HCT116 (cell line): ENCODE results near the gene CCDC32. TPM values are rescaled to one million over a fixed set of nuclear protein-coding genes. Genes with fewer than 3 reads are reported as not detected.

ENCODE experiments used
- ATAC-seq: fragments of 200-7000 bp; cut with Tn5 transposase; 2 replicates; pipeline ENCODE4 v1.9.1; 2020; ENCODE audit warnings: mild to moderate bottlenecking, moderate library complexity
- BruUV-seq: library from RNA; stranded (reverse); fragments of 400-500 nt; replicated peaks from 2 replicates; lab custom pipeline; 2021; lab: Mats Ljungman, UMichigan
- CTCF ChIA-PET: fragments of 300-600 bp; sonication (Branson Sonifier 250); formaldehyde crosslinking; loops from one replicate; lab custom pipeline; 2021; ENCODE audit warnings: antibody characterized with exemption; lab: Charles Lee
- POLR2A ChIA-PET: fragments of 300-600, 350-600 bp; sonication (Branson Sonifier 250); formaldehyde crosslinking; loops from one replicate; lab custom pipeline; 2021; ENCODE audit warnings: antibody characterized with exemption; lab: Charles Lee
- RAD21 ChIA-PET, 2 experiments: fragments of 300-600 bp; sonication (Branson Sonifier 250); formaldehyde crosslinking; loops; one replicate each; lab custom pipeline; 2023; ENCODE audit warnings: low total read pairs in 2 of 2; ENCODE audit not compliant: uncharacterized antibody in 2 of 2, unreplicated experiment in 2 of 2, low non-redundant PET in 1 of 2; lab: Charles Lee
- DNase-seq: peaks from one replicate; pipeline ENCODE4 v3.0.0-alpha.2; 2010; ENCODE audit warnings: low read depth, low spot score
- H2AFZ ChIP-seq: fragments of 200-600 bp; shearing (Covaris generic), sonication (generic); 2 replicates; pipeline ENCODE4 v1.6.1; 2017; ENCODE audit warnings: low read depth, mixed run types, mixed read lengths, antibody characterized with exemption, low read length; ENCODE audit not compliant: poor library complexity, severe bottlenecking
- H3K27ac ChIP-seq: 2 replicates; pipeline ENCODE4 v1.5.1; 2012; ENCODE audit warnings: low read depth, low read length
- H3K27me3 ChIP-seq: fragments of 200-600 bp; sonication (generic); 2 replicates; pipeline ENCODE4 v1.6.1; 2016; ENCODE audit warnings: mixed run types, low read length, mixed read lengths; ENCODE audit not compliant: insufficient read depth
- H3K36me3 ChIP-seq, 2 experiments: fragments of 200-500 bp in 1 of 2; fragments of 200-600 bp in 1 of 2; sonication (Bioruptor generic) in 1 of 2; sonication (generic) in 1 of 2; 2 replicates each; pipeline versions ENCODE4 v1.5.1 to v1.6.1; 2014 to 2016; ENCODE audit warnings: low read length in 2 of 2, inconsistent platforms in 1 of 2, mixed read lengths in 1 of 2, mixed run types in 1 of 2; ENCODE audit not compliant: insufficient read depth in 2 of 2, control insufficient read depth in 1 of 2
- H3K4me1 ChIP-seq, 2 experiments: fragments of 200-600 bp in 1 of 2; sonication (generic) in 1 of 2; 2 replicates each; pipeline versions ENCODE4 v1.5.1 to v1.6.1; 2012 to 2017; ENCODE audit warnings: low read length in 2 of 2, inconsistent platforms in 1 of 2, mild to moderate bottlenecking in 1 of 2, mixed read lengths in 1 of 2, mixed run types in 1 of 2, moderate library complexity in 1 of 2; ENCODE audit not compliant: insufficient read depth in 2 of 2, control insufficient read depth in 1 of 2
- H3K4me2 ChIP-seq: fragments of 200-600 bp; sonication (generic); 2 replicates; pipeline ENCODE4 v1.6.1; 2017; ENCODE audit warnings: mixed run types, low read length, mixed read lengths
- H3K4me3 ChIP-seq, 2 experiments: fragments of 200-600 bp in 1 of 2; sonication (generic) in 1 of 2; replicated peaks in 1 of 2; 2 replicates each; pipeline ENCODE4 v1.5.1; 2011 to 2016; ENCODE audit warnings: low read length in 2 of 2, control low read depth in 1 of 2, low read depth in 1 of 2, mild to moderate bottlenecking in 1 of 2, mixed read lengths in 1 of 2, mixed run types in 1 of 2
- H3K79me2 ChIP-seq: fragments of 200-600 bp; sonication (generic); 2 replicates; pipeline ENCODE4 v1.6.1; 2017; ENCODE audit warnings: mild to moderate bottlenecking, mixed run types, low read length, moderate library complexity, mixed read lengths; ENCODE audit not compliant: insufficient read depth
- H3K9ac ChIP-seq: fragments of 200-600 bp; sonication (generic); 2 replicates; pipeline ENCODE4 v1.6.1; 2016; ENCODE audit warnings: low read length, mixed read lengths
- H3K9me2 ChIP-seq: fragments of 200-600 bp; sonication (generic), shearing (Covaris generic); 2 replicates; pipeline ENCODE4 v1.6.1; 2017; ENCODE audit warnings: mixed run types, mild to moderate bottlenecking, moderate library complexity; ENCODE audit not compliant: insufficient read depth
- H3K9me3 ChIP-seq, 2 experiments: fragments of 200-500 bp in 1 of 2; fragments of 200-600 bp in 1 of 2; sonication (Bioruptor generic) in 1 of 2; sonication (generic) in 1 of 2; 2 replicates each; pipeline ENCODE4 v1.6.1; 2014 to 2017; ENCODE audit warnings: low read length in 2 of 2, mixed read lengths in 2 of 2, inconsistent platforms in 1 of 2, low read depth in 1 of 2, mild to moderate bottlenecking in 1 of 2, mixed run types in 1 of 2, moderate library complexity in 1 of 2; ENCODE audit not compliant: control insufficient read depth in 1 of 2, insufficient read depth in 1 of 2
- H4K20me1 ChIP-seq: fragments of 200-600 bp; sonication (generic), shearing (Covaris generic); 2 replicates; pipeline ENCODE4 v1.6.1; 2017; ENCODE audit warnings: mixed run types, mild to moderate bottlenecking, moderate library complexity; ENCODE audit not compliant: insufficient read depth
- EGR1 ChIP-seq: IDR thresholded peaks from 2 replicates; pipeline ENCODE4 v1.6.1; 2012; ENCODE audit warnings: low read depth
- ELF1 ChIP-seq: IDR thresholded peaks from 2 replicates; pipeline ENCODE4 v1.6.1; 2012; ENCODE audit warnings: low read depth, borderline replicate concordance
- JUND ChIP-seq: IDR thresholded peaks from 2 replicates; pipeline ENCODE4 v1.6.1; 2012
- POLR2AphosphoS5 ChIP-seq: IDR thresholded peaks from 2 replicates; pipeline ENCODE4 v1.6.1; 2011; ENCODE audit warnings: mild to moderate bottlenecking, low read depth, low read length, moderate library complexity
- RAD21 ChIP-seq: IDR thresholded peaks from 2 replicates; pipeline ENCODE4 v1.6.1; 2012; ENCODE audit warnings: low read depth, mild to moderate bottlenecking
- SIN3A ChIP-seq: IDR thresholded peaks from 2 replicates; pipeline ENCODE4 v1.6.1; 2012; ENCODE audit warnings: low read depth
- YY1 ChIP-seq: IDR thresholded peaks from 2 replicates; pipeline ENCODE4 v1.6.1; 2011; ENCODE audit warnings: low read length, low read depth, moderate library complexity, mild to moderate bottlenecking; ENCODE audit not compliant: insufficient replicate concordance; ENCODE audit errors: extremely low read depth
- ZNF274 ChIP-seq: fragments of 200-500 bp; sonication (Bioruptor generic); IDR thresholded peaks from 2 replicates; pipeline ENCODE4 v1.6.1; 2014; ENCODE audit warnings: mild to moderate bottlenecking, low read depth, low read length, inconsistent platforms
- intact Hi-C: fragments of 100-400 bp; cut with micrococcal nuclease; formaldehyde crosslinking; loops from 2 replicates; pipeline ENCODE4 v1.10.0; 2022
- total RNA-seq: library from RNA; stranded (reverse); gene quantifications from one replicate; pipeline ENCODE4 v1.2.1, GENCODE V29; 2021; ENCODE audit not compliant: unreplicated experiment
- TF ChIP-seq, protein P1 (sequence below), 3 experiments: fragments of 200-600 bp in 1 of 3; sonication (generic) in 1 of 3; IDR thresholded peaks in 2 of 3; conservative IDR thresholded peaks in 1 of 3; 2 replicates each; pipeline ENCODE4 v1.5.1; 2012 to 2017; ENCODE audit warnings: low read depth in 2 of 3, low read length in 2 of 3, antibody characterized with exemption in 1 of 3, borderline replicate concordance in 1 of 3, control low read depth in 1 of 3, mild to moderate bottlenecking in 1 of 3, mixed read lengths in 1 of 3, mixed run types in 1 of 3, moderate library complexity in 1 of 3; ENCODE audit not compliant: insufficient read depth in 1 of 3
- TF ChIP-seq, protein P2 (sequence below): IDR thresholded peaks from 2 replicates; pipeline ENCODE4 v1.6.1; 2012

The CCDC32 gene
- total RNA-seq, 1 experiment from 2014 or later = 18.6 TPM

DNA sequence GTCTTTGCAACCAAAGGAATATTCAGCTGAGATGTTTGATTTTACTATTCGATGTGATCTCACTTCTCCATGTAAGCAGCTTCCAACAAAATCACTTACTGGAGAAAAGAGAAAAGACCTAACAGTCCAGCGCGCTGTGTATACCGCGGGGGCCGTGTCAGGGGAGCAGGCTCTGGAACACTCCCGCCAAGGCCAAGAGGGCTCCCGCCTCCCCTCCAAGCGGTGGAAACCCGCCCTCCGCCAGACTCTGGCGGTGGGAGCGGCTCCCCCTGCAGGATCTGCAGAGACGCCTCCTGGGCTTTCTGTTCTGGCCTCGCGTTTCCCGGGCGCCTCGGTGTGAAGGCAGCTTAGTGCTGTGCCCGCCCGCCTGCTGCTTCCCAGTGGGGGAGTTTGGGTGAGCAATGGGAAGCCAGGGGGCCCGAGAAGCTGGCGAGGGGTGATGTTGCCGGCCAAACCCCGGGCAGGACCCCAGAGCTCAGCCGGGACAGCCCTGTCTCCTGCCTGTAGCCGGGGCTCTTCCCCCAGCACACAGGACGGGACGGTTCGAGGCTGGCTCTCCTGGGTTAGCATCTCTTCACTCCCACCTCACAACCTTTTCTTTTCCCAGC lies 57.8 kb downstream of the CCDC32 start:
- peak; percentile 94 for ATAC-seq
- no TSS peak for BruUV-seq
- peak overlapping the region; percentile 82 for H3K4me2 ChIP-seq
- H4K20me1 ChIP-seq = no peaks in the 10 kb centered on the region
- H3K36me3 ChIP-seq = no peaks in the 10 kb centered on the region
- no peaks in the 10 kb centered on the region for H3K9me2 ChIP-seq
- CTCF ChIA-PET = interaction anchor here (1.0 to 1.5 kb wide), 4 partner anchors 12 to 131 kb away, joined by 3 to 4 read pairs (median 3); no protein-coding TSS in a partner anchor
- no peak overlapping the region for H3K27ac ChIP-seq
- RAD21 ChIA-PET = no interaction called here
- TF ChIP-seq YY1 (peak; percentile 40), ZNF274 (no peak), SIN3A (no peak), POLR2AphosphoS5 (peak; percentile 57), RAD21 (peak; percentile 75), JUND (no peak), ELF1 (no peak), EGR1 (no peak)
- TF ChIP-seq, protein P1, sequence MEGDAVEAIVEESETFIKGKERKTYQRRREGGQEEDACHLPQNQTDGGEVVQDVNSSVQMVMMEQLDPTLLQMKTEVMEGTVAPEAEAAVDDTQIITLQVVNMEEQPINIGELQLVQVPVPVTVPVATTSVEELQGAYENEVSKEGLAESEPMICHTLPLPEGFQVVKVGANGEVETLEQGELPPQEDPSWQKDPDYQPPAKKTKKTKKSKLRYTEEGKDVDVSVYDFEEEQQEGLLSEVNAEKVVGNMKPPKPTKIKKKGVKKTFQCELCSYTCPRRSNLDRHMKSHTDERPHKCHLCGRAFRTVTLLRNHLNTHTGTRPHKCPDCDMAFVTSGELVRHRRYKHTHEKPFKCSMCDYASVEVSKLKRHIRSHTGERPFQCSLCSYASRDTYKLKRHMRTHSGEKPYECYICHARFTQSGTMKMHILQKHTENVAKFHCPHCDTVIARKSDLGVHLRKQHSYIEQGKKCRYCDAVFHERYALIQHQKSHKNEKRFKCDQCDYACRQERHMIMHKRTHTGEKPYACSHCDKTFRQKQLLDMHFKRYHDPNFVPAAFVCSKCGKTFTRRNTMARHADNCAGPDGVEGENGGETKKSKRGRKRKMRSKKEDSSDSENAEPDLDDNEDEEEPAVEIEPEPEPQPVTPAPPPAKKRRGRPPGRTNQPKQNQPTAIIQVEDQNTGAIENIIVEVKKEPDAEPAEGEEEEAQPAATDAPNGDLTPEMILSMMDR (IDR thresholded peaks at IDR 0.05 in 2 of 3, conservative IDR thresholded peaks at IDR 0.05 in 1 of 3; ENCODE audit: borderline replicate concordance in 1 of 3, insufficient read depth in 1 of 3, low read depth in 2 of 3, low read length in 2 of 3) = peak; percentile 69 to 81 (median 73)
- TF ChIP-seq, protein P2, sequence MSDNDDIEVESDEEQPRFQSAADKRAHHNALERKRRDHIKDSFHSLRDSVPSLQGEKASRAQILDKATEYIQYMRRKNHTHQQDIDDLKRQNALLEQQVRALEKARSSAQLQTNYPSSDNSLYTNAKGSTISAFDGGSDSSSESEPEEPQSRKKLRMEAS = peak; percentile 74
- H3K27me3 ChIP-seq = no peaks in the 10 kb centered on the region
- intact Hi-C loops = loop anchor here (10.0 kb wide), 1 partner anchor 162 kb away; the partner anchor contains the start of gene CCDC9B
- peak overlapping the region; percentile 53 for H3K9ac ChIP-seq
- peak overlapping the region; percentile 94 for H2AFZ ChIP-seq
- H3K4me3 ChIP-seq = peak overlapping the region; percentile 18 to 47
- POLR2A ChIA-PET = interaction anchor here (1.1 kb wide), 1 partner anchor 76 kb away, joined by 3 read pairs; no protein-coding TSS in a partner anchor
- peaks cover 8 to 23% of the 10 kb centered on the region in 2 experiments for H3K4me1 ChIP-seq
- no peaks in the 10 kb centered on the region for H3K79me2 ChIP-seq
- DNase-seq = peak; percentile 57
- no peaks in the 10 kb centered on the region for H3K9me3 ChIP-seq

Other genes starting within 250 kb of the CCDC32 start
- 8.8 TPM for gene INAFM2, start 241.3 kb downstream of the CCDC32 start, total RNA-seq
- 15.6 TPM for gene CCDC9B, start 224.1 kb downstream of the CCDC32 start, total RNA-seq
- 0.61 TPM for gene PHGR1, start 214.0 kb downstream of the CCDC32 start, total RNA-seq
- gene DISP2, start 206.8 kb downstream of the CCDC32 start, total RNA-seq = 3.3 TPM
- gene KNSTRN, start 182.3 kb downstream of the CCDC32 start, total RNA-seq = 84.1 TPM
- 65.6 TPM for gene IVD, start 159.2 kb downstream of the CCDC32 start, total RNA-seq
- 25.0 TPM for gene BAHD1, start 124.1 kb downstream of the CCDC32 start, total RNA-seq
- 12.7 TPM for gene CHST14, start 94.1 kb downstream of the CCDC32 start, total RNA-seq
- 22.5 TPM for gene RPUSD2, start 4.3 kb upstream of the CCDC32 start, total RNA-seq
- gene KNL1, start 29.2 kb upstream of the CCDC32 start, total RNA-seq = 30.6 TPM
- gene RAD51, start 130.1 kb upstream of the CCDC32 start, total RNA-seq = 20.9 TPM
- 21.5 TPM for gene RMDN3, start 190.2 kb upstream of the CCDC32 start, total RNA-seq
- gene GCHFR, start 199.0 kb upstream of the CCDC32 start, total RNA-seq = 1.5 TPM
- gene C15orf62, start 204.9 kb upstream of the CCDC32 start, total RNA-seq = 0.10 TPM
- 29.1 TPM for gene ZFYVE19, start 242.0 kb upstream of the CCDC32 start, total RNA-seq
- 36.1 TPM for gene DNAJC17, start 242.4 kb upstream of the CCDC32 start, total RNA-seq